Measurements from ENCODE around the gene PTPRC.
"Not testable (repeated sequence)": the region's sequence is repeated elsewhere in the genome, so short reads cannot be mapped to it uniquely, and the experiment has no call there.

Gene PTPRC

DNA sequence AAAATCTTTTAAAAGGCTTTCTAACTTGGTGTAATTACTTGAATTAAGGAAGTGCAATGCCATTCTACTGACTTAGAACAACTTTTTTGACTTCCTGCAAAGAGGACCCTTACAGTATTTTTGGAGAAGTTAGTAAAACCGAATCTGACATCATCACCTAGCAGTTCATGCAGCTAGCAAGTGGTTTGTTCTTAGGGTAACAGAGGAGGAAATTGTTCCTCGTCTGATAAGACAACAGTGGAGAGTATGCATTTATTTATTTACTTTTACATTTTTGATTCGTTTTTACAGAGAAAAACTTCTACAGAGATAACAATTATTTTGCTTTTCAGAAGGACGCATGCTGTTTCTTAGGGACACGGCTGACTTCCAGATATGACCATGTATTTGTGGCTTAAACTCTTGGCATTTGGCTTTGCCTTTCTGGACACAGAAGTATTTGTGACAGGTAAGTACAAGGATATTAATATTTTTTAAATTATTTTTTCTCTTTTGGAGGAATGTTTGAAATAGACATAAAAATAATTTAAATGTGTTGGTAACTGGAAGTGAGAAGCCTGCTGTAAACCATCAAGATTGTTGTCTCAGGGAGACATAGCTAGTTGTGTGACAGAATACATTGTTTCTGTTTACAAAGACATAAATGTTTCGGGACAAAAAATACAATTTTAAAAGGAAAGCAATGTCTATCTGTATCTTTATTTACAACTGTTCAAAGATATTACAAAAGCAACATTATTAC is at the start of gene PTPRC:
TSS of gene PTPRC (plus strand) at position 147 of the 742 bp plus-strand sequence. CDS start at position 376, 229 bp downstream.
- no peak for DNase-seq

DNA sequence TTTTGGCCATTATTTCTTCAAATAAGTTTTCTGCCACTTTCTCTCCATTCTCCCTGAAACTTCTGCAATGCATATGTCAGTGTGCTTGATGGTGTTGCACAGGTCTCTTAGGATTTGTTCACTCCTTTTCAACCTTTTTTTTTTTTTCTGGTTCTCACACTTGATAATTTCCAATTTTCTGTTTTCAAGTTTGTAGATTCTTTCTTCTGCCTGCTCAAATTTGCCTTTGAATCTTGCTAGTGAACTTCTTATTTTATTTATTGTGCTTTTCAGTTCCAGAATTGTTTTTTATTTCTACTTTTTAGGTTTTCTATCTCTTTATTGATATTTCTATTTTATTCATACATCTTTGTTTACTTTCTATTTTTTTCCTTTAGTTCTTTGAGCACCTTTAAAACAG is 48.4 kb upstream of the PTPRC start:
- DNase-seq: no peak

- DNase-seq: no peak
Measured at GRCh38 chr1:198595765-198596164, 43.1 kb upstream of the PTPRC start.

DNA sequence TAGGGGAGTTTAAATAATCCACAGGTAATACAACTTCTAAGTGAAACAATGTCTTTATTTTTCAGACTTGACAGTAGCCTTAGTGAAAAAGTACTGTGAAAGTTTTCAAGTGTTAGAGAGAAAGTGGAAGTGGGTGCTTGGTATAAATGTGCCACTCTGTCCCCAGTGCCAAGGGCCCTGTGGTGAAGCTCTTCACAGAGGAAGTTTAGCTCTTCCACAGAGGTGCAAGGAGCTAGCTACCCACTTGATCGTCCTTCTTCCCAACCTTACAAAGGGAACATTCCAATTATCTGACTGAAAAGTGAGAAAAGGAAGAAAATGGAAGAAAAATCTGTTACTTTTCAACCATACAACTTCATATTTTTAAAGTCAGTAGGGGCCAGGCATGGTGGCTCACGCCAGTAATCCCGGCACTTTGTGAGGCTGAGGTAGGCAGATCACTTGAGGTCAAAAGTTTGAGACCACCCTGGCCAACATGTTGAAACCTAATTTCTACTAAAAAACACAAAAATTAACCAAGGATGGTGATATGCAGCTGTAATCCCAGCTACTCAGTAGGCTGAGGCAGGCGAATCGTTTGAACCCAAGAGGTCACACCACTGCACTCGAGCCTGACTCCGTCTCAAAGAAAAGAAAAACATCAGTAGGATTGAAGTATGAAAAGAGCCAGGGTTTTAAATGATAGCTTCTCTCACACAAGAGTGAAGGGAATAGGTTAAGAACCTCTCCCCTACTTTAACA is 41.0 kb upstream of the PTPRC start:
- no peak for DNase-seq

DNA sequence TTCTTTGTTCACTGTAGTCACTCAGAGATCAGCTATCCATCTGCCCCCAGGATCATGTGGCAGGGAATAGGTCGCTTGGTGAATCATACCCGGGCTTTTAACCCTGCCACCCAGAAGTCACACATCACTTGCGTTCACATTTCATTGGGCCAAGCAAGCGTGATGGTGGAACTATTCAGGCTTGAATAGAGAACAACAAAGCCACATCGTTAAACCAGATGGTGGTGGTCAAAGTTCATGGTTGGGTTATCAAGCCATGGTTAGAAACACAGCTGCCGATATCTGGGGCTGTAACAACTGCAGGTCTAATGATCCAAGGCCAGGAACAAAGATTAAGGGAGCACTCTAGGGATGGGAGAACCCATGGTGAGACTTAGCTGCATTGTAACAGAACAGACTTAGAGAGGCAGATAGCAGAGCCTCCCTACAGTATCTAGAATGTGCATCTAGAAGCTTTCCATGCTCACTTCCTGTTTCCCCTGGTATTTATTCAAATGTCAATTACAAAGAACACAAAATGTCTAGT is 40.0 kb upstream of the PTPRC start:
- DNase-seq: no peak

DNA sequence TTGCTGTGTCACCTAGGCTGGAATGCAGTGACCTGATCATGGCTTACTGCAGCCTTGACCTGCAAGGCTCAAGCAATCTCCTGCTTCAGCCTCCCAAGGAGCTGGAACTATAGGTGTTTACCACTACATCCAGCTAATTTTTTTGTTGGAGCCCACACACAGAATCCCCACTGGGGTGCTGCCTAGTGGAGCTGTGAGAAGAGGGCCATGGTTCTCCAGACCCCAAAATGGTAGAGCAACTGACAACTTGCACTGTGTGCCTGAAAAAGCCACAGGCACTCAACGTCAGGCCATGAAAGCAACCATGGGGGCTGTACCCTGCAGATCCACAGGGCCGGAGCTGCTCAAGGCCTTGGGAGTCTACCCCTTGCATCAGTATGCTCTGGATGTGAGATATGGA is 39.1 kb upstream of the PTPRC start:
- no peak for DNase-seq

DNA sequence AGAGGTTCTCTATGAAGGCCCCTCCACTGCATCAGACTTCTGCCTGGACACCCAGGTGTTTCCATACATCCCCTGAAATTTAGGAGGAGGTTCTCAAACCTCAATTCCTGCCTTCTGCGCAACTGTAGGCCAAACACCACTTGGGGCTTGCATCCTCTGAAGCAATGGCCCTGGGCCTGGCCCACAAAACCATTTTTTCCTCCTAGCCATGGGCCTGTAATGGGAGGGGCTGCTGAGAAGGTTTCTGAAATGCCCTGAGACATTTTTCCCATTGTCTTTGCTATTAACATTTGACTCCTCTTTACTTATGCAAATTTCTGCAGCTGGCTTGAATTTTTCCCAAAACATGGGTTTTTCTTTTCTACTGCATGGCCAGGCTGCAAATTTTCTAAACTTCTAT is 37.9 kb upstream of the PTPRC start:
- no peak for DNase-seq

GRCh38 chr1:198601310-198601709 is 37.5 kb upstream of the PTPRC start:
- not testable (repeated sequence) for DNase-seq

DNA sequence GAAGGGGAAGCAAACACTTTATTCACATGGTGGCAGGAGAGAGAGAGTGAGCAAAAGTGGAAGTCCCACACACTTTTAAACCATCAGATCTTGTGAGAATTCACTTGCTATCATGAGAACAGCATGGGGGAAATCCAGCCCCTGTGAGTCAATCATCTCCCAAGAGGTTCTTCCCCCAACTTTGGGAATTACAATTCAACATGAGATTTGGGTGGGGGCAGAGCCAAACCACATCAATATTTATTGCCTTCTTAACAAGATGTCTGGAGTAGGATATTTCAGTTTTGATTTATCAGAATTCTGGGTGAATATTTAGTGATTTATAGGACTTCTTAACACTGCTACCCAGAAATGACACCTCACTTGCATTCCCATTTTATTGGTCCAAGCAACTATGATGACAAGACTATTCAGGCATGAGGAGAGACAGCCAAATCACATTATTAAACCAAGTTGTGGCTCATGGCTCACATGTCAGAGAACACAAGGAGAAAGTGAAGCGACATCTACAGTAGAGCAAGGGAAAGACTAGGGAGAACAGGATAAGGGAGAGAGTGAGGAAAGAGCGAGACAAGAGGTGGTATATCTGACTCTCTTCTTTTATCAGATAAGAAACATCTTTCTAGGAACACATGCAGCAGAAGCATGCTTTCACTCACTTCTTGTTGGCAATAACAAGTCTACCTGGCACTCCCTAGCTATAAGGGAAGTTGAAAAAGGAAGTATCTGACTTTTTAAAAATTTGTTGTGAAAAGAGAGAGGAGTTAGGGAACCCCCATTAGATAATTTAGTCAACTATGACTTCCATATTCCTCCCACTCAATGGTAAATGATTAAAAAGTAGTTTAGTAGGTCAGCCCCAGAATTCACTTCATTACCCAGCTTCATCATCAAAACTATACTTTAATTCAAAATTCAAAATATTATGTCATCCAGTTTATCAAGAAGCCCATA is 36.6 kb upstream of the PTPRC start:
- DNase-seq: no peak

- DNase-seq: no peak
Measured at GRCh38 chr1:198604975-198605374, 33.9 kb upstream of the PTPRC start.

- no peak for DNase-seq
Measured at GRCh38 chr1:198605406-198605805, 33.4 kb upstream of the PTPRC start.

DNA sequence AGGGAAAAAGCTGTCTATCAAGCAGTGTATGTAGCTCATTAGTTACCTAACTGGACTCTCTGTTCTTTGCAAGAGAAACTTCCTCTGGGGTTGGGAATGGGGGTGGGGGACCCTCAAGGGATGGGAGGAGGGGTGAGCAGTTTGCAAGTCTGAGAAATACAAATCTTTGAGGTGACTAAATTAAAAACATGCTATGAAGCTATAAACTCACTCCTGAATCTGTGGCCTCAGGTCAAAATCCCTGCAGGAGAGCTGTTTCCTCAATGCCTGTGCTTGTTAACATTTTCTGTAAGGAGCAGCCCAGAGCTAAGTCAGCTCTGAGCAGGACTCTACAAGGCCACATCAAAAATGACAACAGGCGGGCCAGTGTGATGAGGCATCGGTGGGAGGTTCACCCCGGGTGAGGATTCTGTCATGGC is 32.8 kb upstream of the PTPRC start:
- no peak for DNase-seq

DNA sequence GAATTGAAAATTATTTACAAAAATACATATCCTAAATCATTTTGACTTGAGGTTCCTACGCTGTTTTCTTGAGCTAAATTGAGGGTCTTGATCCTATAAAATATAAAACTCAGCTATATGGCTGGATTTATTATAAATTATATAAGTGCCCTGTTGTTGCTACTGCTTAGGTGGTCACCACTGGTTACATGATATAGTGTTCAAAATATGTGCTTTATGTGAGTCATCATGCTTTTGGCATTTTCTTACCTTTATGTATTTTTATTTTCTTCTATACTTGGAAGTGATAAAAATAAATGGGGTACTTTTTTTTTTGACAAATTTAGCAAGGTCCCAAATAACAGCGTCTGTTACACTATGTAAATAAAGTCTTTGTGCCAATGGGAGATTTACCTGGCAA is 31.1 kb upstream of the PTPRC start:
- DNase-seq: no peak

GRCh38 chr1:198610362-198610761 is 28.5 kb upstream of the PTPRC start:
- no peak for DNase-seq

- DNase-seq: no peak
Measured at GRCh38 chr1:198611219-198611618, 27.6 kb upstream of the PTPRC start.

DNA sequence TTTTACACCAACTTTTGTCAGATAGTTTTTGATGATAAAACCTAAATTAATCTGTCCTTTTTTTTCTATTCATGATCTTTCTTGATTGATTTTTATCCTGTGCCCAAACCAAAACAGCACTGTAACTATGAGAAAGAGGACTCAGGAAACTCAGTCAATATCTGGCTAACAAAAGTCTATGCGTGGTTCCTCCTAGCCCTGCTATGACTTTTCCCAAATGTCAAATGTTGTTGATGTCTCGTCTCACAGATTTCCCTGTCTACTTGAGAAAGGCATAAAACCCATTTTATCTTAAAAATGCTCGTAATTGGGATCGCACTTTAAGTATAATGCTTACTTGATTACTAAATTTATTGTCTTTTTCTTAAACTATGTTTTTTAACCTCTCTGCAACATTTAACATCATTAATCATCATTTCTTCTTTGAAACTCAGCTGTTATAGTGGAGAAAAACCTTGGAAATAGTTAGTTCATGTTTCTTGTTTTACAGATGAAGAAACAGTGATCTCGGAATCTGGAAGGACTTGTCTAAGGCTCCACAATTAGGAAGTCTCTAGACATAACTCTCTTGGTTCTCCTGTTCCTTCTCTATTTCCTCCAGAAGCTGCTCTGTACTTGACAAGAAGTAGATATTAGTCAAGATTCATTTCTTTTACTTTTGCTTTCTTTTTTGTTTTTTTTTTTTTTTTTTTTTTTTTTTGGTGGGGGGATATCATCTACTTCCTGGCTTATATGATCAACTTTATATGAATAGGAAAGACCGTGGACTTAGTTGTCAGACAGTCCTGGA is 26.2 kb upstream of the PTPRC start:
- no peak for DNase-seq

GRCh38 chr1:198617406-198617805 is 21.4 kb upstream of the PTPRC start:
- DNase-seq: no peak

DNA sequence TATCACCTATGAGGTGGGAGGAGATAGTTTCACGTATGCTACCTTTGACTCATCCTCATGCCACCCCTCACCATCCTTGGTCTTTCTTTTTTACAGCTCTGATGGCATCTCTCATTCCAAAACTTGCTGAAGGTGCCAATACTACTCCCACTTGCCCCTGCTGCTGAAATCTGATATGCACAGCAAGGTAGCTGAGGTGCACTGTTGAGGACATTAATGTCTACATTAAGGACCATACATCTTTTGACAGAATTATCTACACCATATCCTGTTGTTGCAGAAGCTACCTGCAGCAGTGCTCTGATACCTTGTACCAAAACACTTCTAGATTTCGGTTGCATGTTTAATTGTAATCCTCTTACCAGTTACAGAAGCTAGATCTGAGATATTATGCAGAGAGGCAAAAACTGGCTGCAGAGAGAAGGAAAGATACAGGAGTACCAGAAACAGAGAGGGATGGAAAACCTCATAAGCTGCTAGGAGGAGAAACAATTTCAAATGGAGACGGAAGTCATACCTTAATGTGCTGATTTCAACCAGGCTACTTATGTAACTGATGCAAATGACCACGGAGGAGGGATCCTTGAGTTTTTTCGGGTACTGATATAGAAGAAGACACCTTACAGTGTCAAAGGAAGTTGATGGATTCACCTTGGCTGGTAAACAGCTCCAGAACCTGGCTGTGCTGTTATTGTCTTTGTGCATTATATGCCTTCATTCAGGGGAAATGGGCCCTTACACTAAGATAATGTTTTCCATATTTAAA is 19.3 kb upstream of the PTPRC start:
- no peak for DNase-seq

DNA sequence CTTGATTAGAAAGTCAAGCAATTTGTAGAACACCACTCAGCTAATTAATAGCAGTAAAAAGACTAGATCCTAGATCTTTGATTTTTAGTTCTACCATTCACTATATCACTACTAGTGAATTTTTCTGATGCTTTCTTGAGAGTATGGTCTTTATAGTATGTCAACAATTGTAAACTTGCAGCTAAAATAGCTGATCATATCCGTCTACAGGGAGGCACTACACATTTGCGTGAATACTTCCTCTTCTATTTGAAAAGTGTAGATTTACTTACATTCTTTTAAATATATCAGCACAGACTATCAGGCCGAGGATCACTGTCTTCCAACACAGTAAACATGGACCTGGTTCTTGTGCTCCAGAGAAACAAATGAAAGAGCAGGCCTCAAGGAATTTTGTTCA is 18.6 kb upstream of the PTPRC start:
- no peak for DNase-seq

- no peak for DNase-seq
Measured at GRCh38 chr1:198620951-198621824, 17.7 kb upstream of the PTPRC start.

All from NCI-H2029 treated with DMSO at 0.1 percent for 48 hours (cell line).